Lower leg skin (tissue), 4 donors: ENCODE data around the gene RET. TPM values are rescaled to one million over a fixed set of nuclear protein-coding genes. Genes with fewer than 3 reads are reported as not detected.

Experiments used
- DNase-seq, 2 donors: peaks; one replicate each; pipeline ENCODE4 v3.0.0-alpha.2; 2019; ENCODE audit warnings: low spot score in 2 of 2
- H3K4me3 ChIP-seq: fragments of 200-600 bp; sonication (generic); 2 replicates; pipeline ENCODE4 v1.5.1; 2017; ENCODE audit warnings: mild to moderate bottlenecking, low read depth; ENCODE audit not compliant: poor library complexity, severe bottlenecking
- CTCF ChIP-seq, 3 donors: fragments of 450-650 bp; IDR thresholded peaks; one replicate each; pipeline ENCODE4 v1.5.1; 2016; ENCODE audit warnings: antibody characterized with exemption in 3 of 3, mild to moderate bottlenecking in 3 of 3, moderate library complexity in 2 of 3
- POLR2A ChIP-seq, 2 donors: fragments of 450-650 bp; IDR thresholded peaks; one replicate each; pipeline ENCODE4 v1.6.1; 2016 to 2017; ENCODE audit warnings: antibody characterized with exemption in 2 of 2, mild to moderate bottlenecking in 1 of 2, moderate library complexity in 1 of 2
- WGBS, 2 donors: methylation state at CpG; one replicate each; pipeline ENCODE4 v1.1.5; 2018; 5-methylcytosine and 5-hydroxymethylcytosine counted together
- intact Hi-C: fragments of 100-400 bp; cut with DNase I; formaldehyde crosslinking; loops from one replicate; pipeline ENCODE4 v1.15.0; 2023; ENCODE audit warnings: low total_unique reads
- total RNA-seq, 4 donors: library from RNA; depleted of rRNA; stranded (reverse); fragments of >200 nt; gene quantifications; one replicate each; pipeline ENCODE4 v1.1.0, GENCODE V29; 2016

RET gene
- total RNA-seq, 4 donors from 2014 or later, result 0.04 to 1.3 (median 0.87) TPM

DNA sequence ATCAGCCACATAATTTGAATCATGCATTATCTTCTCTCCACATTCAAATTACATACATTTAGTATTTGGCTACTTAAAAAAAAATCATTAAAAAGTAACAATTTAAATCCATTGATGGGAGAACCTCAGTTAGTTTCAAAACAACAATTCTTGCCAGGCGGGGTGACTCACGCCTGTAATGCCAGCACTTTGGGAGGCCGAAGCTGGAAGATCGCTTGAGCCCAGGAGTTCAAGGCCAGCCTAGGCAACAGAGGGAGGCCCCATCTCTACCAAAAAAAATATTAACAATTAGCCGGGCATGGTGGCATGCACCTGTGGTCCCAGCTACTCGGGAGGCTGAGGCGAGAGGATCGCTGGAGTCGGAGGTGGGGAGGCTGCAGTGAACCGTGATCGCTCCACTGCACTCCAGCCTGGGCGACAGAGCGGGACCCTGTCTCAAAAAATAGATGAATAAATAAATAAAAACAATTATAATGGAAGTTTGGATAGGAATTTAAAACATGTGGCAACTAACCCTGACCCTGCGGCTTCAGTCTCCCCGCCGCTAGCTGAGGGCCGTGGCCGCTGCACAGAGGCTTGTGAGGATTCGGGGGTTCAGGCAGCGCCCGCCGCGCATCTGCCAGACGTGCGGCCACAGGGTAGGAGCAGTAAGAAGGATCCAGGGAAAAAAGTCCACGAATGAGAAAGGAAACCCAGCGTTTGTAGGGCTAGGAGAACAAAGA, 60.3 kb downstream of the RET start:
- TF ChIP-seq POLR2A (IDR thresholded peaks at IDR 0.05), result no peak
- TF ChIP-seq CTCF (IDR thresholded peaks at IDR 0.05), result no peak
- intact Hi-C loops, result no loop called here
- peak overlapping the region; percentile 81 for H3K4me3 ChIP-seq
- DNase-seq, result no peak
- 28 to 45% methylated on average over 27 of the region's 27 CpGs for WGBS, 2 donors

GRCh38 chr10:43137717-43138020, 60.8 kb downstream of the RET start:
- TF ChIP-seq CTCF (IDR thresholded peaks at IDR 0.05) (no peak), POLR2A (IDR thresholded peaks at IDR 0.05) (no peak)
- intact Hi-C loops, result no loop called here
- H3K4me3 ChIP-seq, result peak overlapping the region; percentile 81
- no peak for DNase-seq
- WGBS, 2 donors, result 0 to 1% methylated on average over 24 to 30 of the region's 30 CpGs

GRCh38 chr10:43138021-43138756, 61.3 kb downstream of the RET start, which contains the start of gene CSGALNACT2:
CSGALNACT2 (plus strand) TSS chr10:43138445; CDS start chr10:43155150, 16,705 bp downstream.
- peak; percentile 83 to 97 for DNase-seq
- intact Hi-C loops, result no loop called here
- WGBS, 2 donors, result 0 to 2% methylated on average over 21 to 60 of the region's 93 CpGs
- TF ChIP-seq POLR2A (IDR thresholded peaks at IDR 0.05), result peak in 1 of 2 donors; percentile 75
- TF ChIP-seq CTCF (IDR thresholded peaks at IDR 0.05), result no peak
- H3K4me3 ChIP-seq, result peak within 1 kb of the TSS; percentile 81

DNA sequence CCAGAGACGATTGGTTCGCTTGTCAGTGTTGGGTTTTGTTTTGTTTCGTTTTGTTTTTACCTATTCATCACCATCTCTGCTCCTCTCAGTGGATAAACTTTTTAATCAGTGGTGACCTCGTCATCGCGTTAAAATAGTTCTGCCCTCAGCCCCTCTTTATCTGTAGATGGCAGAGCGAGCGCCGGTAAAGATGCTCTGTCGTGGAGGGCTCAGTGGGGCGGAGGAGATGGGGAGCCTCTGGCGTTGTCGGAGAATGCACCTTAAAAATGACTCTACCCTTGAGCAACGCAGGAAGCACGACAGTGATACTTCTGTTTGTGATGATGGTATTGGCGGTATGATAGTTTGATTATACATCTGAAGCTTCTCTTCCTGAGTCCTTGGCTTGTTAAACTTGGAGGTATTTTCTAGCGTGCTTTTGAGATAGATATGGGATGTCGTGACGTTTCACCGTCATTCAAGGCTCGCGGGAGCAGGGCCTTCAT, 61.9 kb downstream of the RET start:
- WGBS, 2 donors, result 0 to 1% methylated on average over 22 of the region's 22 CpGs
- TF ChIP-seq CTCF (IDR thresholded peaks at IDR 0.05), result no peak
- no peak for TF ChIP-seq POLR2A (IDR thresholded peaks at IDR 0.05)
- no peak for DNase-seq
- H3K4me3 ChIP-seq, result peak overlapping the region; percentile 81
- intact Hi-C loops, result no loop called here

DNA sequence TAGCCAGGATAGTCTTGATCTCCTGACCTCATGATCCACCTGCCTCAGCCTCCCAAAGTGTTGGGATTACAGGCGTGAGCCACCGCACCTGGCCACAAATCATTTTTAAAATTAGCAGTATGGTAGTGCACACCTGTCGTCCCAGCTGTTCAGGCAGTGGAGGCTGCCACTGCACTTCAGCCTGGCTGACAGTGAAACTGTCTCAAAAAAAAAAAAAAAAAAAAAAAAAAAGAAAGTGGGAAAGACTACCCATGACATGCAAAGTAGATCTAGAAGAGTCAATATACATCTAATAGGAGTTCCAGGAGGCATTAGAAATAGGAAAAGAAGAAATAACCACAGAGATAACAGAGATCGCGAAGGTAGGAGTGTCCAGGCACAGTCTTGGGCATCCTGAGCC, 64.6 kb downstream of the RET start:
- WGBS, 2 donors, result 90 to 94% methylated on average over 5 of the region's 5 CpGs
- TF ChIP-seq POLR2A (IDR thresholded peaks at IDR 0.05), result no peak
- TF ChIP-seq CTCF (IDR thresholded peaks at IDR 0.05), result no peak
- intact Hi-C loops, result no loop called here
- no peak overlapping the region for H3K4me3 ChIP-seq
- DNase-seq, result no peak
